A549 treated with CpdA at 1 μM for 4 hours (cell line): Measurements from ENCODE around the gene CFD. TPM values are rescaled to one million over a fixed set of nuclear protein-coding genes. Genes with fewer than 3 reads are reported as not detected.

Experiments
- total RNA-seq: library from RNA; stranded (reverse); fragments of 200-300 nt; extraction: Qiagen RNA extraction; gene quantifications from 5 replicates; pipeline ENCODE4 v1.2.3, GENCODE V29; 2022; ENCODE audit warnings: low read depth

Gene CFD
- 8.5 to 21.1 TPM (median 18.0 TPM) in 5 replicates for total RNA-seq

GRCh38 chr19:858868-859843 is at the start of gene CFD:
Gene CFD, plus strand, starts transcription at chr19:859664. Its CDS starts 26 bp downstream, at chr19:859690.

GRCh38 chr19:821825-822503 is 37.5 kb upstream of the CFD start, which contains the start of gene PLPPR3:
Gene PLPPR3, minus strand, starts transcription at chr19:821955. Its CDS starts 396 bp downstream, at chr19:821559.

GRCh38 chr19:827710-828321 is 31.6 kb upstream of the CFD start, which contains the start of gene AZU1:
Gene AZU1, plus strand, starts transcription at chr19:827837. Its CDS starts 10 bp downstream, at chr19:827847.

GRCh38 chr19:840519-841206 is 18.8 kb upstream of the CFD start, which contains the start of gene PRTN3:
Gene PRTN3, plus strand, starts transcription at chr19:840999. Its CDS starts 10 bp downstream, at chr19:841009.

GRCh38 chr19:852136-853013 is 7.1 kb upstream of the CFD start, which contains the start of gene ELANE:
Gene ELANE, plus strand, starts transcription at chr19:852303. Its CDS starts 26 bp downstream, at chr19:852329.

GRCh38 chr19:892894-893689 is 33.6 kb downstream of the CFD start, which contains the start of the genes MED16 and RNU6-9:
Gene MED16, minus strand, starts transcription at chr19:893187. Its CDS starts 2,056 bp downstream, at chr19:891131.
Gene RNU6-9, plus strand, starts transcription at chr19:893484.

Other genes with a start within 250 kb of the CFD start
- gene POLRMT, start 226.1 kb upstream of the CFD start, total RNA-seq = 79.8 to 102 TPM (median 97.1 TPM) in 5 replicates
- gene FGF22, start 219.8 kb upstream of the CFD start, total RNA-seq = 0.58 to 1.1 TPM (median 0.88 TPM) in 5 replicates
- gene RNF126, start 196.4 kb upstream of the CFD start, total RNA-seq = 54.9 to 71.5 TPM (median 67.0 TPM) in 5 replicates
- gene FSTL3, start 183.3 kb upstream of the CFD start, total RNA-seq = 118 to 154 TPM (median 135 TPM) in 5 replicates
- 0.13 TPM in 1 of 5 replicates, not detected in the others for gene PRSS57, start 164.2 kb upstream of the CFD start, total RNA-seq
- 10.0 to 17.7 TPM (median 15.2 TPM) in 5 replicates for gene PALM, start 150.7 kb upstream of the CFD start, total RNA-seq
- gene MISP, start 108.6 kb upstream of the CFD start, total RNA-seq = 75.0 to 98.0 TPM (median 94.7 TPM) in 5 replicates
- gene PTBP1, start 62.2 kb upstream of the CFD start, total RNA-seq = 223 to 257 TPM (median 229 TPM) in 5 replicates
- 2.7 to 5.0 TPM (median 4.1 TPM) in 5 replicates for gene PLPPR3, start 37.7 kb upstream of the CFD start, total RNA-seq
- gene AZU1, start 31.8 kb upstream of the CFD start, total RNA-seq = 0.08 to 0.21 TPM (median 0.19 TPM) in 4 of 5 replicates, not detected in the other
- 0.21 to 0.36 TPM (median 0.29 TPM) in 4 of 5 replicates, not detected in the other for gene PRTN3, start 18.7 kb upstream of the CFD start, total RNA-seq
- not detected in 5 replicates for gene ELANE, start 7.4 kb upstream of the CFD start, total RNA-seq
- gene MED16, start 33.5 kb downstream of the CFD start, total RNA-seq = 11.0 to 24.5 TPM (median 19.4 TPM) in 5 replicates
- gene RNU6-9, start 33.8 kb downstream of the CFD start, total RNA-seq = not detected in 5 replicates
- gene R3HDM4, start 53.6 kb downstream of the CFD start, total RNA-seq = 26.7 to 41.0 TPM (median 37.5 TPM) in 5 replicates
- gene KISS1R, start 57.7 kb downstream of the CFD start, total RNA-seq = 0.38 to 0.48 TPM (median 0.46 TPM) in 4 of 5 replicates, not detected in the other
- gene ARID3A, start 66.4 kb downstream of the CFD start, total RNA-seq = 2.9 to 5.8 TPM (median 5.2 TPM) in 5 replicates
- gene WDR18, start 124.7 kb downstream of the CFD start, total RNA-seq = 40.6 to 72.1 TPM (median 63.9 TPM) in 5 replicates
- gene GRIN3B, start 140.8 kb downstream of the CFD start, total RNA-seq = 1.3 to 3.1 TPM (median 2.6 TPM) in 5 replicates
- 72.1 to 118 TPM (median 104 TPM) in 5 replicates for gene TMEM259, start 161.5 kb downstream of the CFD start, total RNA-seq
- gene RNU6-2, start 161.9 kb downstream of the CFD start, total RNA-seq = not detected in 5 replicates
- 48.1 to 59.4 TPM (median 53.7 TPM) in 5 replicates for gene CNN2, start 166.9 kb downstream of the CFD start, total RNA-seq
- 5.8 to 11.0 TPM (median 7.6 TPM) in 5 replicates for gene ABCA7, start 180.4 kb downstream of the CFD start, total RNA-seq
- 1.8 to 2.2 TPM (median 2.0 TPM) in 5 replicates for gene ARHGAP45, start 207.5 kb downstream of the CFD start, total RNA-seq
- 175 to 251 TPM (median 234 TPM) in 5 replicates for gene POLR2E, start 235.7 kb downstream of the CFD start, total RNA-seq
- gene GPX4, start 244.3 kb downstream of the CFD start, total RNA-seq = 387 to 508 TPM (median 482 TPM) in 5 replicates